Subcutaneous abdominal adipose tissue (tissue), 5 donors: ENCODE measurements around the gene PARVG.

Experiments
- H3K27ac ChIP-seq: one replicate; pipeline ENCODE4 v1.7.0; 2013; ENCODE audit warnings: low read depth, mild to moderate bottlenecking, inconsistent platforms, low read length, moderate library complexity
- H3K27me3 ChIP-seq, 5 donors: one replicate each; pipeline ENCODE4 v1.7.0; 2013; ENCODE audit warnings: low read length in 5 of 5, inconsistent platforms in 1 of 5; ENCODE audit not compliant: control insufficient read depth in 5 of 5, insufficient read depth in 4 of 5
- H3K36me3 ChIP-seq, 5 donors: one replicate each; pipeline ENCODE4 v1.7.0; 2013; ENCODE audit warnings: low read length in 5 of 5; ENCODE audit not compliant: control insufficient read depth in 5 of 5, insufficient read depth in 5 of 5
- H3K4me1 ChIP-seq, 5 donors: one replicate each; pipeline ENCODE4 v1.7.0; 2013; ENCODE audit warnings: low read length in 5 of 5, mild to moderate bottlenecking in 3 of 5, moderate library complexity in 1 of 5; ENCODE audit not compliant: control insufficient read depth in 5 of 5, insufficient read depth in 5 of 5
- H3K4me3 ChIP-seq, 5 donors: one replicate each; pipeline ENCODE4 v1.7.0; 2013; ENCODE audit warnings: low read length in 5 of 5, low read depth in 1 of 5
- H3K9ac ChIP-seq, 5 donors: one replicate each; pipeline ENCODE4 v1.7.0; 2013; ENCODE audit warnings: low read length in 5 of 5, mild to moderate bottlenecking in 4 of 5, moderate library complexity in 3 of 5
- H3K9me3 ChIP-seq, 5 donors: one replicate each; pipeline ENCODE4 v1.7.0; 2013; ENCODE audit warnings: low read length in 5 of 5; ENCODE audit not compliant: control insufficient read depth in 5 of 5
- donor health status: healthy.
- donor health status: healthy.
- donor health status: healthy.
- donor health status: healthy.
- donor health status: healthy.

The PARVG gene

GRCh38 chr22:44243761-44244160, 63.0 kb downstream of the PARVG start:
- Histone ChIP-seq H3K4me3 (no peak overlapping the region), H3K27me3 (peaks cover 12 to 32% (median 18%) of the 10 kb centered on the region in 5 donors), H3K9me3 (peaks cover 0 to 3% (median under 1%) of the 10 kb centered on the region in 5 donors), H3K9ac (no peak overlapping the region), H3K4me1 (no peaks in the 10 kb centered on the region), H3K27ac (no peak overlapping the region), H3K36me3 (no peaks in the 10 kb centered on the region)

GRCh38 chr22:44244265-44244822, 63.6 kb downstream of the PARVG start:
- Histone ChIP-seq H3K4me3 (no peak overlapping the region), H3K27me3 (peaks cover 12 to 32% (median 18%) of the 10 kb centered on the region in 5 donors), H3K9me3 (peaks cover 0 to 3% (median 2%) of the 10 kb centered on the region in 5 donors), H3K27ac (no peak overlapping the region), H3K36me3 (no peaks in the 10 kb centered on the region), H3K4me1 (no peaks in the 10 kb centered on the region), H3K9ac (no peak overlapping the region)

GRCh38 chr22:44245438-44245837, 64.7 kb downstream of the PARVG start:
- no peak overlapping the region for H3K9ac ChIP-seq
- no peak overlapping the region for H3K27ac ChIP-seq
- H3K4me1 ChIP-seq: no peaks in the 10 kb centered on the region
- peaks cover 12 to 32% (median 18%) of the 10 kb centered on the region in 5 donors for H3K27me3 ChIP-seq
- no peak overlapping the region for H3K4me3 ChIP-seq
- no peaks in the 10 kb centered on the region for H3K36me3 ChIP-seq
- H3K9me3 ChIP-seq: peaks cover 7 to 14% (median 12%) of the 10 kb centered on the region in 5 donors

GRCh38 chr22:44245867-44246266, 65.1 kb downstream of the PARVG start:
- Histone ChIP-seq H3K9ac (no peak overlapping the region), H3K9me3 (peaks cover 11 to 16% (median 15%) of the 10 kb centered on the region in 5 donors), H3K4me1 (no peaks in the 10 kb centered on the region), H3K27ac (no peak overlapping the region), H3K36me3 (no peaks in the 10 kb centered on the region), H3K27me3 (peaks cover 12 to 32% (median 18%) of the 10 kb centered on the region in 5 donors), H3K4me3 (no peak overlapping the region)

- no peak overlapping the region for H3K9ac ChIP-seq
- H3K36me3 ChIP-seq: no peaks in the 10 kb centered on the region
- no peak overlapping the region for H3K4me3 ChIP-seq
- H3K9me3 ChIP-seq: peaks cover 12 to 17% (median 16%) of the 10 kb centered on the region in 5 donors
- no peak overlapping the region for H3K27ac ChIP-seq
- H3K4me1 ChIP-seq: no peaks in the 10 kb centered on the region
- peaks cover 12 to 32% (median 18%) of the 10 kb centered on the region in 5 donors for H3K27me3 ChIP-seq
These were observed 66.0 kb downstream of the PARVG start for GRCh38 chr22:44246615-44247326.

GRCh38 chr22:44247346-44247745, 66.6 kb downstream of the PARVG start:
- H3K27me3 ChIP-seq: peaks cover 12 to 32% (median 18%) of the 10 kb centered on the region in 5 donors

GRCh38 chr22:44247923-44248892, 67.5 kb downstream of the PARVG start:
- H3K9ac ChIP-seq: no peak overlapping the region
- H3K36me3 ChIP-seq: no peaks in the 10 kb centered on the region
- H3K27ac ChIP-seq: no peak overlapping the region
- peaks cover 12 to 17% (median 16%) of the 10 kb centered on the region in 5 donors for H3K9me3 ChIP-seq
- H3K27me3 ChIP-seq: peaks cover 6 to 26% (median 14%) of the 10 kb centered on the region in 5 donors
- H3K4me1 ChIP-seq: no peaks in the 10 kb centered on the region
- H3K4me3 ChIP-seq: peak overlapping the region in 1 of 5 donors; percentile 2

More at GRCh38 chr22:44247346-44247745, 66.6 kb downstream of the PARVG start:
- Histone ChIP-seq H3K27ac (no peak overlapping the region), H3K4me3 (no peak overlapping the region), H3K36me3 (no peaks in the 10 kb centered on the region), H3K9ac (no peak overlapping the region), H3K4me1 (no peaks in the 10 kb centered on the region), H3K9me3 (peaks cover 12 to 17% (median 16%) of the 10 kb centered on the region in 5 donors)

GRCh38 chr22:44248926-44249325, 68.2 kb downstream of the PARVG start:
- Histone ChIP-seq H3K9me3 (peaks cover 12 to 17% (median 16%) of the 10 kb centered on the region in 5 donors), H3K4me1 (no peaks in the 10 kb centered on the region), H3K4me3 (peak overlapping the region in 1 of 5 donors; percentile 2), H3K27ac (no peak overlapping the region), H3K9ac (no peak overlapping the region), H3K27me3 (peaks cover 4 to 21% (median 13%) of the 10 kb centered on the region in 5 donors), H3K36me3 (no peaks in the 10 kb centered on the region)

GRCh38 chr22:44249376-44250147, 68.8 kb downstream of the PARVG start:
- H3K4me1 ChIP-seq: no peaks in the 10 kb centered on the region
- H3K27ac ChIP-seq: no peak overlapping the region
- no peak overlapping the region for H3K9ac ChIP-seq
- H3K27me3 ChIP-seq: peaks cover under 1 to 15% (median 7%) of the 10 kb centered on the region in 5 donors
- H3K4me3 ChIP-seq: no peak overlapping the region
- H3K9me3 ChIP-seq: peaks cover 12 to 17% (median 16%) of the 10 kb centered on the region in 5 donors
- H3K36me3 ChIP-seq: no peaks in the 10 kb centered on the region
